IMR-90 (cell line): ENCODE results near the gene RPS10. TPM values are rescaled to one million over a fixed set of nuclear protein-coding genes. Genes with fewer than 3 reads are reported as not detected.

Experiments used
- ATAC-seq: fragments of 200-7000 bp; cut with Tn5 transposase; 2 replicates; pipeline ENCODE4 v1.9.1; 2020; ENCODE audit warnings: low read depth, mild to moderate bottlenecking, moderate library complexity
- BruUV-seq: library from RNA; stranded (reverse); fragments of 400-500 nt; replicated peaks from 2 replicates; lab custom pipeline; 2021; lab: Mats Ljungman, UMichigan
- CTCF ChIA-PET: fragments of 300-600 bp; formaldehyde crosslinking; extraction: SDS; loops from one replicate; lab custom pipeline; 2021; ENCODE audit warnings: antibody characterized with exemption; lab: Yijun Ruan, JAX
- POLR2A ChIA-PET: fragments of 300-600 bp; sonication (Branson Sonifier 250); formaldehyde crosslinking; loops from one replicate; lab custom pipeline; 2022; ENCODE audit warnings: antibody characterized with exemption; ENCODE audit not compliant: unreplicated experiment; lab: Charles Lee
- DNase-seq: peaks from one replicate; pipeline ENCODE4 v3.0.0; 2013
- H2AFZ ChIP-seq: replicated peaks from 2 replicates; pipeline ENCODE3; 2013; ENCODE audit warnings: low read length, mild to moderate bottlenecking; ENCODE audit not compliant: poor library complexity
- H2AK5ac ChIP-seq: 2 replicates; pipeline ENCODE4 v1.6.1; 2013; ENCODE audit warnings: low read depth, low read length, inconsistent platforms
- H2AK9ac ChIP-seq: replicated peaks from 2 replicates; pipeline ENCODE3; 2013; ENCODE audit warnings: mild to moderate bottlenecking, low read depth, low read length, moderate library complexity; ENCODE audit not compliant: poor library complexity
- H2BK120ac ChIP-seq: 2 replicates; pipeline ENCODE4 v1.6.1; 2013; ENCODE audit warnings: low read depth, low read length, inconsistent platforms
- H2BK15ac ChIP-seq: 3 replicates; pipeline ENCODE4 v1.6.1; 2013; ENCODE audit warnings: low read depth, low read length, inconsistent platforms
- H2BK20ac ChIP-seq: 2 replicates; pipeline ENCODE4 v1.6.1; 2013; ENCODE audit warnings: low read depth, mild to moderate bottlenecking, inconsistent platforms, low read length, moderate library complexity
- H2BK5ac ChIP-seq: 2 replicates; pipeline ENCODE4 v1.6.1; 2013; ENCODE audit warnings: mild to moderate bottlenecking, low read depth, low read length, inconsistent platforms; ENCODE audit not compliant: poor library complexity, severe bottlenecking
- H3K14ac ChIP-seq: replicated peaks from 2 replicates; pipeline ENCODE4 v1.6.1; 2013; ENCODE audit warnings: low read depth, low read length, inconsistent platforms
- H3K18ac ChIP-seq: 2 replicates; pipeline ENCODE4 v1.6.1; 2013; ENCODE audit warnings: low read depth, low read length, control low read depth
- H3K23ac ChIP-seq: 2 replicates; pipeline ENCODE4 v1.6.1; 2013; ENCODE audit warnings: low read depth, low read length, inconsistent platforms
- H3K27ac ChIP-seq: 2 replicates; pipeline ENCODE4 v1.5.1; 2013; ENCODE audit warnings: mild to moderate bottlenecking, control low read depth, low read length; ENCODE audit not compliant: insufficient read depth
- H3K27me3 ChIP-seq: 2 replicates; pipeline ENCODE4 v1.6.1; 2013; ENCODE audit warnings: low read length; ENCODE audit not compliant: control insufficient read depth, insufficient read depth
- H3K36me3 ChIP-seq: 2 replicates; pipeline ENCODE4 v1.6.1; 2013; ENCODE audit warnings: low read length, mixed read lengths; ENCODE audit not compliant: control insufficient read depth, insufficient read depth
- H3K4ac ChIP-seq: 2 replicates; pipeline ENCODE4 v1.6.1; 2013; ENCODE audit warnings: low read depth, low read length, inconsistent platforms
- H3K4me1 ChIP-seq: 2 replicates; pipeline ENCODE4 v1.6.1; 2013; ENCODE audit warnings: low read length, mixed read lengths; ENCODE audit not compliant: control insufficient read depth, insufficient read depth
- H3K4me2 ChIP-seq: 2 replicates; pipeline ENCODE4 v1.6.1; 2013; ENCODE audit warnings: low read depth, mild to moderate bottlenecking, control low read depth, low read length, moderate library complexity
- H3K4me3 ChIP-seq: 2 replicates; pipeline ENCODE4 v1.5.1; 2013; ENCODE audit warnings: low read depth, mild to moderate bottlenecking, control low read depth, low read length, moderate library complexity; ENCODE audit not compliant: insufficient read depth
- H3K56ac ChIP-seq: 2 replicates; pipeline ENCODE4 v1.6.1; 2013; ENCODE audit warnings: low read length, inconsistent platforms; ENCODE audit not compliant: insufficient read depth; ENCODE audit errors: extremely low read depth
- H3K79me1 ChIP-seq, 2 experiments: 2 replicates each; pipeline ENCODE4 v1.6.1; 2013; ENCODE audit warnings: low read length in 2 of 2, inconsistent platforms in 1 of 2, low read depth in 1 of 2
- H3K9ac ChIP-seq: 2 replicates; pipeline ENCODE4 v1.6.1; 2013; ENCODE audit warnings: low read depth, low read length, control low read depth
- H3K9me1 ChIP-seq: 2 replicates; pipeline ENCODE4 v1.6.1; 2013; ENCODE audit warnings: low read length, inconsistent platforms; ENCODE audit not compliant: insufficient read depth
- H3K9me3 ChIP-seq: 2 replicates; pipeline ENCODE4 v1.6.1; 2013; ENCODE audit warnings: low read length; ENCODE audit not compliant: control insufficient read depth, insufficient read depth
- H4K20me1 ChIP-seq: 2 replicates; pipeline ENCODE4 v1.6.1; 2013; ENCODE audit warnings: low read length, inconsistent platforms; ENCODE audit not compliant: insufficient read depth
- H4K5ac ChIP-seq: 2 replicates; pipeline ENCODE4 v1.6.1; 2013; ENCODE audit warnings: mild to moderate bottlenecking, low read depth, low read length, control low read depth
- H4K8ac ChIP-seq, 2 experiments: 2 replicates each; pipeline ENCODE4 v1.6.1; 2013; ENCODE audit warnings: low read depth in 2 of 2, low read length in 2 of 2, control low read depth in 1 of 2, inconsistent platforms in 1 of 2
- H4K91ac ChIP-seq: 2 replicates; pipeline ENCODE4 v1.6.1; 2013; ENCODE audit warnings: low read depth, low read length, inconsistent platforms; ENCODE audit not compliant: insufficient read depth
- BHLHE40 ChIP-seq: fragments of 150-350 bp; IDR thresholded peaks from 2 replicates; pipeline ENCODE4 v1.6.1; 2016; ENCODE audit warnings: mild to moderate bottlenecking, low read depth, low read length
- CEBPB ChIP-seq: IDR thresholded peaks from 2 replicates; pipeline ENCODE4 v1.6.1; 2012; ENCODE audit warnings: low read depth, low read length, improper control_type of control experiment
- CHD1 ChIP-seq: IDR thresholded peaks from 2 replicates; pipeline ENCODE4 v1.6.1; 2012; ENCODE audit warnings: low read depth, low read length, improper control_type of control experiment
- CTCF ChIP-seq: conservative IDR thresholded peaks from 2 replicates; pipeline ENCODE4 v1.5.1; 2012; ENCODE audit warnings: mild to moderate bottlenecking, low read depth, low read length, improper control_type of control experiment
- FOS ChIP-seq: fragments of 150-350 bp; IDR thresholded peaks from 2 replicates; pipeline ENCODE4 v1.6.1; 2016; ENCODE audit warnings: low read depth, low read length
- MAFK ChIP-seq: IDR thresholded peaks from 2 replicates; pipeline ENCODE4 v1.6.1; 2012; ENCODE audit warnings: low read depth, low read length, improper control_type of control experiment
- MAZ ChIP-seq: IDR thresholded peaks from 2 replicates; pipeline ENCODE4 v1.6.1; 2012; ENCODE audit warnings: low read depth, mild to moderate bottlenecking, low read length, improper control_type of control experiment, moderate library complexity, borderline replicate concordance
- MXI1 ChIP-seq: IDR thresholded peaks from 2 replicates; pipeline ENCODE4 v1.6.1; 2012; ENCODE audit warnings: low read depth, mild to moderate bottlenecking, low read length, moderate library complexity, borderline replicate concordance
- NFE2L2 ChIP-seq: fragments of 150-350 bp; IDR thresholded peaks from 2 replicates; pipeline ENCODE4 v1.6.1; 2016; ENCODE audit warnings: low read depth, mild to moderate bottlenecking, low read length
- POLR2A ChIP-seq: IDR thresholded peaks from 2 replicates; pipeline ENCODE4 v1.6.1; 2012; ENCODE audit warnings: mild to moderate bottlenecking, low read depth, low read length
- RAD21 ChIP-seq: IDR thresholded peaks from 2 replicates; pipeline ENCODE4 v1.6.1; 2012; ENCODE audit warnings: low read length, improper control_type of control experiment
- RCOR1 ChIP-seq: IDR thresholded peaks from 2 replicates; pipeline ENCODE4 v1.6.1; 2012; ENCODE audit warnings: mild to moderate bottlenecking, low read length, improper control_type of control experiment; ENCODE audit not compliant: insufficient replicate concordance
- RFX5 ChIP-seq: IDR thresholded peaks from 2 replicates; pipeline ENCODE4 v1.8.0; 2012; ENCODE audit warnings: low read depth, mild to moderate bottlenecking, low read length, moderate library complexity
- SMC3 ChIP-seq: fragments of 150-350 bp; IDR thresholded peaks from 2 replicates; pipeline ENCODE4 v1.6.1; 2016; ENCODE audit warnings: low read depth, mild to moderate bottlenecking, antibody characterized with exemption, low read length, moderate library complexity
- USF2 ChIP-seq: fragments of 150-350 bp; IDR thresholded peaks from 2 replicates; pipeline ENCODE4 v1.6.1; 2017; ENCODE audit warnings: mild to moderate bottlenecking, antibody characterized with exemption, low read length, low read depth
- WGBS, 2 experiments: methylation state at CpG; one replicate each; pipeline versions ENCODE4 v1.1.5 to v1.1.7; 2013; ENCODE audit warnings: missing lambda C conversion rate in 2 of 2; ENCODE audit not compliant: insufficient read length in 1 of 2; ENCODE audit errors: extremely low coverage in 2 of 2; 5-methylcytosine and 5-hydroxymethylcytosine counted together
- dilution Hi-C: fragments of 300-500 bp; cut with HindIII; formaldehyde crosslinking; loops from one replicate; pipeline ENCODE4 v1.14.3; 2018; ENCODE audit warnings: low sequenced_read_pairs; ENCODE audit not compliant: unreplicated experiment
- in situ Hi-C: fragments of 300-500 bp; cut with MboI; formaldehyde crosslinking; loops from 3 replicates; pipeline ENCODE4 v1.14.3; 2019; ENCODE audit warnings: low sequenced_read_pairs, inconsistent platforms, mixed read lengths
- intact Hi-C: fragments of 100-400 bp; cut with micrococcal nuclease; formaldehyde crosslinking; loops from 2 replicates; pipeline ENCODE4 v1.10.0; 2022
- polyA plus RNA-seq, 3 experiments: library from polyadenylated mRNA; depleted of rRNA; stranded (reverse); fragments of >200 nt; gene quantifications; 2 replicates each; pipeline ENCODE4 v1.2.3, GENCODE V29; 2012; ENCODE audit warnings: low replicate concordance in 1 of 3
- total RNA-seq: library from RNA; depleted of rRNA; stranded (reverse); fragments of >200 nt; gene quantifications from 2 replicates; pipeline ENCODE4 v1.2.3, GENCODE V29; 2012
- TF ChIP-seq, protein P1 (sequence below): fragments of 150-350 bp; IDR thresholded peaks from 2 replicates; pipeline ENCODE4 v1.6.1; 2016; ENCODE audit warnings: low read depth, mild to moderate bottlenecking, low read length, moderate library complexity, borderline replicate concordance

The RPS10 gene
- total and polyA plus RNA-seq, 2 of the 4 experiments (the other 2 are of a cell fraction), result 5,462 to 5,584 TPM

DNA sequence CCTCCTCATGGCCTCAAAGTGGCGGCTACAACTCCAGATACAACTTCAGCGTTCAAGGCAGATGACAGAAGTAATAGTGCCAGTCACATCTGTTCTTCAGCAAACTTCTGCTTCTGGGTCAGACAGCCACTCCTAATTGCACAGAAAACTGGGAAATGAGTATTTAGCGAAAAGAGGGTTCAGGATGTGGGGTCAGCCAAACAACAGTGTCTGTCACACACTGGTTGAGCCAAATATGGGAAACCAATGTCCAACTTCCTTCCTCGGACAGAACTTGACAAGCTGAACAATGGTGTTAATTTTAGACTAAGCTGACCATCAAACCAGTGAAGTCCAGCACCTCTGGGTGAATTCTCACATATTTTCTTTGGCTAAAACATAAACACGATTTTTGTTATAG is 55.5 kb downstream of the RPS10 start:
- Histone ChIP-seq H3K79me1 (peaks cover 34 to 68% of the 10 kb centered on the region in 2 experiments), H3K9me3 (no peaks in the 10 kb centered on the region), H3K4me2 (no peak overlapping the region), H3K14ac (no peak overlapping the region), H2BK120ac (no peak overlapping the region), H3K36me3 (0 out of 2 replicates have a peak, but pooled peaks cover 2% of the 10 kb centered on the region), H3K9ac (no peak overlapping the region), H2BK20ac (no peak overlapping the region), H2AFZ (no peak overlapping the region), H2BK15ac (no peak overlapping the region), H2BK5ac (no peak overlapping the region), H3K4me3 (no peak overlapping the region), H2AK5ac (no peak overlapping the region), H3K23ac (no peak overlapping the region), H3K27me3 (no peaks in the 10 kb centered on the region), H4K20me1 (peaks cover 37% of the 10 kb centered on the region), H3K56ac (no peak overlapping the region), H3K18ac (no peak overlapping the region), H3K27ac (no peak overlapping the region), H4K5ac (no peak overlapping the region), H2AK9ac (no peak overlapping the region), H3K4ac (no peak overlapping the region), H3K9me1 (peaks cover 9% of the 10 kb centered on the region), H4K8ac (no peak overlapping the region), H4K91ac (no peak overlapping the region), H3K4me1 (peaks cover 4% of the 10 kb centered on the region)
- BruUV-seq, result no TSS peak
- intact Hi-C loops, result no loop called here
- CTCF ChIA-PET, result no interaction called here
- in situ Hi-C loops, result no loop called here
- TF ChIP-seq FOS (no peak), SMC3 (no peak), USF2 (no peak), BHLHE40 (no peak), MAFK (no peak), MAZ (no peak), POLR2A (no peak), CTCF (no peak), CHD1 (no peak), RAD21 (no peak), RFX5 (no peak), MXI1 (no peak), CEBPB (no peak), RCOR1 (no peak), NFE2L2 (no peak)
- TF ChIP-seq, protein P1, sequence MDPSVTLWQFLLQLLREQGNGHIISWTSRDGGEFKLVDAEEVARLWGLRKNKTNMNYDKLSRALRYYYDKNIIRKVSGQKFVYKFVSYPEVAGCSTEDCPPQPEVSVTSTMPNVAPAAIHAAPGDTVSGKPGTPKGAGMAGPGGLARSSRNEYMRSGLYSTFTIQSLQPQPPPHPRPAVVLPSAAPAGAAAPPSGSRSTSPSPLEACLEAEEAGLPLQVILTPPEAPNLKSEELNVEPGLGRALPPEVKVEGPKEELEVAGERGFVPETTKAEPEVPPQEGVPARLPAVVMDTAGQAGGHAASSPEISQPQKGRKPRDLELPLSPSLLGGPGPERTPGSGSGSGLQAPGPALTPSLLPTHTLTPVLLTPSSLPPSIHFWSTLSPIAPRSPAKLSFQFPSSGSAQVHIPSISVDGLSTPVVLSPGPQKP, result no peak
- ATAC-seq, result no peak
- 100% methylated on average over 1 of the region's 5 CpGs; no CpG with 5 or more reads in 1 of the 2 experiments for WGBS, 2 experiments
- DNase-seq, result no peak
- dilution Hi-C loops, result no loop called here
- POLR2A ChIA-PET, result no interaction called here
